GM12801 (cell line): ENCODE data around the gene FZR1.

Experiments used
- CTCF ChIP-seq: IDR thresholded peaks from one replicate; pipeline ENCODE4 v1.5.1; 2011; ENCODE audit warnings: control low read depth; ENCODE audit not compliant: insufficient read length; ENCODE audit errors: extremely low read depth

FZR1 gene

GRCh38 chr19:3556978-3557460 is 50.9 kb downstream of the FZR1 start:
- no peak for TF ChIP-seq CTCF

GRCh38 chr19:3557461-3558248 is 51.5 kb downstream of the FZR1 start, which contains the start of gene MFSD12:
TSS of gene MFSD12 (minus strand) at chr19:3557586. CDS start at chr19:3557403, 183 bp downstream.
- no peak for TF ChIP-seq CTCF

- no peak for TF ChIP-seq CTCF
Observed at GRCh38 chr19:3563709-3564524, 57.8 kb downstream of the FZR1 start.

- TF ChIP-seq CTCF: no peak
Observed at GRCh38 chr19:3565139-3565538, 59.0 kb downstream of the FZR1 start.

- no peak for TF ChIP-seq CTCF
Observed at GRCh38 chr19:3570606-3571011, 64.5 kb downstream of the FZR1 start.

GRCh38 chr19:3572132-3572854 is 66.2 kb downstream of the FZR1 start:
- no peak for TF ChIP-seq CTCF

- TF ChIP-seq CTCF: no peak
Observed at GRCh38 chr19:3572855-3573161, 66.7 kb downstream of the FZR1 start, which contains the start of gene HMG20B. TSS of gene HMG20B (plus strand) at chr19:3572944. CDS start at chr19:3573310, 366 bp downstream.
